ENCODE results near the gene COX7A1. TPM values are rescaled to one million over a fixed set of nuclear protein-coding genes. Genes with fewer than 3 reads are reported as not detected.
"Not testable (repeated sequence)": the region's sequence is repeated elsewhere in the genome, so short reads cannot be mapped to it uniquely, and the experiment has no call there.

The COX7A1 gene
- total RNA-seq, 1 experiment from 2014 or later = not detected

DNA sequence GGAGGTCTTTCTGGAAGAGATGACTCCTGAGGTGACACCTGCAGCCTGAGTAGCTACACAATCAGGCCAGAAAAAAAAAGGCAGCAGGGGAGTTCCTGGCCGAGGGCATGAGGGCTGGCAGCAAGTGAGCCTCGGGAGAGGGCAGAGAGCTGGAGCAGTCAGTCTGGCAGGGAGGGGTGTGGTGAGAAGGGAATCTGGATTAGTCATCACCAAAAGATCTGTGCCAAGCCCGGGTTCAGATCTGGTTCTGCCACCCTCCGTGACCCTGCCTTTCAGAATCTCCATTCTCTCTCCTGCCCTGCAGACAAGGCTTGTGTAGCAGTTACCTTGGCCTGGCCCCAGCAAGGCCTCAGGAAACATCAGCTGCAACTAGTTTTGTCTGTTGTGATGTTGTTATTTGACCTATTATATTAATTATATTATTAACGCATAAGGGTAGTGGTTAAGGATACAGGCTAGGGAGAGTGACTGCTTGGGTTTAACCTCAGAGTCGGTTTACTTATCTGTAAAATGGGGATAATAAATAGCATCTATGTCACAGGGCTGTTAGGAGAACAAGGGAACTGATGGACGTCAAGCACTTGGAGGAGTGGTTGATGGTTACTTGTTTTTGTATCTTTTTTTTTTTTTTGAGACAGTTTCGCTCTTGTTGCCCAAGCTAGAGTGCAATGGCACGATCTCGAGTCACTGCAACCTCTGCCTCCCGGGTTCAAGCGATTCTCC, 15.1 kb downstream of the COX7A1 start:
- no peaks in the 10 kb centered on the region for H3K9me3 Mint-ChIP-seq (ENCODE audit: unreplicated experiment)
- POLR2A ChIA-PET = interaction anchor here (0.6 to 3.1 kb wide), 11 partner anchors 9 to 713 kb away, joined by 3 to 44 read pairs (median 9); partner anchors contain the start of genes POLR2I, PSENEN, TBCB and U2AF1L4
- peaks cover 36% of the 10 kb centered on the region for H3K4me1 Mint-ChIP-seq (ENCODE audit: insufficient read depth, unreplicated experiment)
- BruUV-seq (replicated peaks) = no TSS peak
- DNase-seq (ENCODE audit: unreplicated experiment) = peak; percentile 98
- intact Hi-C loops (cut with micrococcal nuclease) = loop anchor here (2.0 kb wide), 1 partner anchor 22 kb away; the partner anchor contains the start of genes POLR2I and TBCB
- TF ChIP-seq, protein P1, sequence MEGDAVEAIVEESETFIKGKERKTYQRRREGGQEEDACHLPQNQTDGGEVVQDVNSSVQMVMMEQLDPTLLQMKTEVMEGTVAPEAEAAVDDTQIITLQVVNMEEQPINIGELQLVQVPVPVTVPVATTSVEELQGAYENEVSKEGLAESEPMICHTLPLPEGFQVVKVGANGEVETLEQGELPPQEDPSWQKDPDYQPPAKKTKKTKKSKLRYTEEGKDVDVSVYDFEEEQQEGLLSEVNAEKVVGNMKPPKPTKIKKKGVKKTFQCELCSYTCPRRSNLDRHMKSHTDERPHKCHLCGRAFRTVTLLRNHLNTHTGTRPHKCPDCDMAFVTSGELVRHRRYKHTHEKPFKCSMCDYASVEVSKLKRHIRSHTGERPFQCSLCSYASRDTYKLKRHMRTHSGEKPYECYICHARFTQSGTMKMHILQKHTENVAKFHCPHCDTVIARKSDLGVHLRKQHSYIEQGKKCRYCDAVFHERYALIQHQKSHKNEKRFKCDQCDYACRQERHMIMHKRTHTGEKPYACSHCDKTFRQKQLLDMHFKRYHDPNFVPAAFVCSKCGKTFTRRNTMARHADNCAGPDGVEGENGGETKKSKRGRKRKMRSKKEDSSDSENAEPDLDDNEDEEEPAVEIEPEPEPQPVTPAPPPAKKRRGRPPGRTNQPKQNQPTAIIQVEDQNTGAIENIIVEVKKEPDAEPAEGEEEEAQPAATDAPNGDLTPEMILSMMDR (IDR thresholded peaks at IDR 0.05; ENCODE audit: unreplicated experiment) = no peak
- H3K27me3 Mint-ChIP-seq (ENCODE audit: insufficient read depth, unreplicated experiment) = no peaks in the 10 kb centered on the region
- CTCF ChIA-PET = interaction anchor here (0.8 to 2.7 kb wide), 6 partner anchors 10 to 37 kb away, joined by 3 to 27 read pairs (median 3); no protein-coding TSS in a partner anchor
- H3K27ac Mint-ChIP-seq (ENCODE audit: low read depth, unreplicated experiment) = peak overlapping the region; percentile 87
- H3K4me3 Mint-ChIP-seq (ENCODE audit: unreplicated experiment) = peak overlapping the region; percentile 54
- H3K36me3 Mint-ChIP-seq (ENCODE audit: insufficient read depth, unreplicated experiment) = peaks cover 14% of the 10 kb centered on the region

DNA sequence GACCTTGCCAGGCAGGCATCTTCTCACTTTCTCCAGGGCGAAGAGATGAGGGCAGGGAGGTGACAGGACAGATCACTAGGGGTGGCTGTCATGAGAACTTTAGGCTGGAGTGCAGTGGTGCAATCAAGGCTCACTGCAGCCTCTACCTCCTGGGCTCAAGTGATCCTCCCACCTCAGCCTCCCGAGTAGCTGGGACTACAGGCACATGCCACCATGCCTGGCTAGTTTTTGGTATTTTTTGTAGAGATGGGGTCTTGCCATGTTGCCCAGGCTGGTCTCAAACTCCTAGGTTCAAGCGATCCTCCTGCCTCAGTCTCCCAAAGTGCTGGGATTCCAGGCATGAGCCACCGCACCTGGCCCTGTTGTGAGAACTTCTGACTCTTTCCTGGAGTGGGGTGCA, 17.4 kb downstream of the COX7A1 start:
- DNase-seq (ENCODE audit: unreplicated experiment); BruUV-seq (replicated peaks); intact Hi-C loops (cut with micrococcal nuclease); H3K27ac Mint-ChIP-seq (ENCODE audit: low read depth, unreplicated experiment); H3K9me3 Mint-ChIP-seq (ENCODE audit: unreplicated experiment); H3K36me3 Mint-ChIP-seq (ENCODE audit: insufficient read depth, unreplicated experiment); H3K27me3 Mint-ChIP-seq (ENCODE audit: insufficient read depth, unreplicated experiment); H3K4me3 Mint-ChIP-seq (ENCODE audit: unreplicated experiment): not testable (repeated sequence)
- peaks cover 30% of the 10 kb centered on the region for H3K4me1 Mint-ChIP-seq (ENCODE audit: insufficient read depth, unreplicated experiment)
- ChIA-PET CTCF (interaction anchor here (0.6 kb wide), 1 partner anchor 1480 kb away, joined by 3 read pairs; no protein-coding TSS in a partner anchor), POLR2A (interaction anchor here (2.7 kb wide), 1 partner anchor 15 kb away, joined by 16 read pairs; no protein-coding TSS in a partner anchor)

DNA sequence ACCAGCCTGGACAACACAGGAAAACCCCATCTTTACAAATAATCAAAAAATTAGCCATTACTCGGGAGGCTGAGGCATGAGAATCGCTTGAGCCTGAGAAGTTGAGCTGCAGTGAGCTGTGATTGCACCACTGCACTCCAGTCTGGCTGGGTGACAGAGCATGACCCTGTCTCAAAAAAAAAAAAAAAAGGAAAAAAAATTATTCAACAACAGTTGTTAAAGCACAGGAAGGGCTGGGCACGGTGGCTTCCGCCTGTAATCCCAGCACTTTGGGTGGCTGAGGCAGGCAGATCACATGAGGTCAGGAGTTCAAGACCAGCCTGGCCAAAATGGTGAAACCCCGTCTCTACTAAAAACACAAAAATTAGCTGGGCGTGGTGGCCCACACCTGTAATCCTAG, 21.0 kb downstream of the COX7A1 start:
- H3K4me1 Mint-ChIP-seq (ENCODE audit: insufficient read depth, unreplicated experiment) = peaks cover 24% of the 10 kb centered on the region
- not testable (repeated sequence) for BruUV-seq (replicated peaks); H3K36me3 Mint-ChIP-seq (ENCODE audit: insufficient read depth, unreplicated experiment)

DNA sequence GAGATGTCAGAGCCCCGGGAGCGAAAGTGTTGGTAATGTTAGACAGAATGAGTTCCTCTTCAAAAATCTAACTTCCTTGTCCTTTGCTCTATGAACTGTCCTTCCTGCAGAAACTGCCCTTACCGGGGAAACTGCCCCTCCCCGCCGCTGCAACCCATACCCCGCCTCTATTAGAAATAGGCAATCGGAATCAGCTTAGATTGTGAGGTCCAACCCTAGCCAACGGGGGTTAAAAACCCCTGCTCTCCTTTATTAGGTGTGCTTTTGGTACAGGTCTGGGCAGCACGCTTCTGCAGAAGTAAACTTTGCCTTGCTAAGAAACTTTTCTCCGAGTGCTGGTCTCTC, 23.9 kb downstream of the COX7A1 start:
- DNase-seq (ENCODE audit: unreplicated experiment) = no peak
- peaks cover 23% of the 10 kb centered on the region for H3K36me3 Mint-ChIP-seq (ENCODE audit: insufficient read depth, unreplicated experiment)
- peak overlapping the region; percentile 86 for H3K27ac Mint-ChIP-seq (ENCODE audit: low read depth, unreplicated experiment)
- ChIA-PET POLR2A (interaction anchor here (0.6 to 5.3 kb wide), 15 partner anchors 9 to 1789 kb away, joined by 3 to 44 read pairs (median 3); partner anchors contain the start of genes CAPNS1, POLR2I, TBCB and THAP8), CTCF (interaction anchor here (0.5 to 7.3 kb wide), 18 partner anchors 8 to 637 kb away, joined by 3 to 150 read pairs (median 6); partner anchors contain the start of genes POLR2I, TBCB and THAP8)
- no peaks in the 10 kb centered on the region for H3K27me3 Mint-ChIP-seq (ENCODE audit: insufficient read depth, unreplicated experiment)
- H3K9me3 Mint-ChIP-seq (ENCODE audit: unreplicated experiment) = no peaks in the 10 kb centered on the region
- H3K4me3 Mint-ChIP-seq (ENCODE audit: unreplicated experiment) = peak overlapping the region; percentile 75
- BruUV-seq (replicated peaks) = TSS peak; percentile 42
- H3K4me1 Mint-ChIP-seq (ENCODE audit: insufficient read depth, unreplicated experiment) = peaks cover 18% of the 10 kb centered on the region
- TF ChIP-seq, protein P1 (IDR thresholded peaks at IDR 0.05; ENCODE audit: unreplicated experiment) = no peak
- intact Hi-C loops (cut with micrococcal nuclease) = loop anchor here (10.0 kb wide), 1 partner anchor 1646 kb away; the partner anchor contains the start of gene ZNF573

More for the DNA sequence above, 21.0 kb downstream of the COX7A1 start:
- ChIA-PET POLR2A (interaction anchor here (0.6 to 2.2 kb wide), 3 partner anchors 9 to 946 kb away, joined by 3 to 9 read pairs (median 4); partner anchors contain the start of genes CAPNS1, ZNF146 and ZNF565), CTCF (interaction anchor here (0.6 to 7.3 kb wide), 2 partner anchors 14 to 40 kb away, joined by 4 to 150 read pairs; no protein-coding TSS in a partner anchor)
- intact Hi-C loops (cut with micrococcal nuclease); H3K27ac Mint-ChIP-seq (ENCODE audit: low read depth, unreplicated experiment); H3K4me3 Mint-ChIP-seq (ENCODE audit: unreplicated experiment); H3K9me3 Mint-ChIP-seq (ENCODE audit: unreplicated experiment); H3K27me3 Mint-ChIP-seq (ENCODE audit: insufficient read depth, unreplicated experiment): not testable (repeated sequence)
- peak; percentile 69 for DNase-seq (ENCODE audit: unreplicated experiment)
